GM23248 (cell line): ENCODE measurements around the gene SERBP1. TPM values are rescaled to one million over a fixed set of nuclear protein-coding genes. Genes with fewer than 3 reads are reported as not detected.
"Not testable (repeated sequence)": the region's sequence is repeated elsewhere in the genome, so short reads cannot be mapped to it uniquely, and the experiment has no call there.

Experiments used
- DNase-seq: peaks from one replicate; pipeline ENCODE4 v3.0.0-alpha.2; 2015
- H2AFZ ChIP-seq: fragments of 200-600 bp; sonication (generic); 2 replicates; pipeline ENCODE4 v1.6.1; 2016; ENCODE audit warnings: antibody characterized with exemption
- H3F3A ChIP-seq: fragments of 200-600 bp; sonication (generic); 2 replicates; pipeline ENCODE4 v1.6.1; 2016; ENCODE audit warnings: mild to moderate bottlenecking, antibody characterized with exemption, mixed run types; ENCODE audit not compliant: insufficient read depth
- H3K27ac ChIP-seq: fragments of 200-600 bp; sonication (generic); 2 replicates; pipeline ENCODE4 v1.5.1; 2016; ENCODE audit warnings: mild to moderate bottlenecking
- H3K27me3 ChIP-seq: fragments of 200-600 bp; sonication (generic); replicated peaks from 2 replicates; pipeline ENCODE4 v1.6.1; 2016; ENCODE audit warnings: mild to moderate bottlenecking; ENCODE audit not compliant: insufficient read depth
- H3K36me3 ChIP-seq: fragments of 200-600 bp; sonication (generic); 2 replicates; pipeline ENCODE4 v1.6.1; 2016; ENCODE audit warnings: low read depth, mild to moderate bottlenecking
- H3K4me1 ChIP-seq: fragments of 200-600 bp; sonication (generic); 2 replicates; pipeline ENCODE4 v1.6.1; 2016; ENCODE audit warnings: mild to moderate bottlenecking; ENCODE audit not compliant: insufficient read depth
- H3K4me2 ChIP-seq: fragments of 200-600 bp; sonication (generic); one replicate; pipeline ENCODE4 v1.6.1; 2016; ENCODE audit warnings: mild to moderate bottlenecking; ENCODE audit not compliant: unreplicated experiment
- H3K4me3 ChIP-seq: fragments of 200-600 bp; sonication (generic); 2 replicates; pipeline ENCODE4 v1.5.1; 2016; ENCODE audit warnings: mild to moderate bottlenecking
- H3K79me2 ChIP-seq: fragments of 200-600 bp; sonication (generic); 2 replicates; pipeline ENCODE4 v1.6.1; 2016; ENCODE audit warnings: mild to moderate bottlenecking; ENCODE audit not compliant: insufficient read depth
- H3K9ac ChIP-seq: fragments of 200-600 bp; sonication (generic); 2 replicates; pipeline ENCODE4 v1.6.1; 2016; ENCODE audit warnings: mild to moderate bottlenecking
- H3K9me2 ChIP-seq: fragments of 200-600 bp; sonication (generic); 2 replicates; pipeline ENCODE4 v1.6.1; 2016; ENCODE audit warnings: mixed run types, mild to moderate bottlenecking, moderate library complexity; ENCODE audit not compliant: insufficient read depth
- H3K9me3 ChIP-seq: fragments of 200-600 bp; sonication (generic); one replicate; pipeline ENCODE4 v1.6.1; 2017; ENCODE audit warnings: low read depth
- H4K20me1 ChIP-seq: fragments of 200-600 bp; sonication (generic); 2 replicates; pipeline ENCODE4 v1.6.0; 2016; ENCODE audit not compliant: insufficient read depth
- EZH2 ChIP-seq: fragments of 200-600 bp; sonication (generic); IDR thresholded peaks from 2 replicates; pipeline ENCODE4 v1.6.1; 2018; ENCODE audit warnings: antibody characterized with exemption, mild to moderate bottlenecking; ENCODE audit not compliant: insufficient read depth, poor library complexity, severe bottlenecking
- EZH2phosphoT487 ChIP-seq: fragments of 200-600 bp; sonication (generic); IDR thresholded peaks from 2 replicates; pipeline ENCODE4 v1.6.1; 2018; ENCODE audit warnings: antibody characterized with exemption, moderate library complexity, mild to moderate bottlenecking, low read depth; ENCODE audit not compliant: insufficient read depth
- WGBS, 2 experiments: methylation state at CpG; one replicate each; pipeline ENCODE4 v1.1.6; 2015 to 2017; ENCODE audit warnings: low lambda C conversion rate in 2 of 2, low coverage in 1 of 2; ENCODE audit errors: missing lambda C conversion rate in 2 of 2; 5-methylcytosine and 5-hydroxymethylcytosine counted together
- in situ Hi-C: fragments of 300-500 bp; cut with MboI; formaldehyde crosslinking; loops from 2 replicates; pipeline ENCODE4 v1.15.0; 2020
- polyA plus RNA-seq: library from polyadenylated mRNA; unstranded; fragments of >200 nt; fragmentation: Nextera tagmentation; extraction: Ambion mirVana; gene quantifications from 2 replicates; pipeline ENCODE4 v1.2.1, GENCODE V29; 2016
- total RNA-seq: library from RNA; depleted of rRNA; stranded (reverse); fragments of >200 nt; shearing (Covaris generic); gene quantifications from 2 replicates; pipeline ENCODE4 v1.2.3, GENCODE V29; 2014

SERBP1 gene
- total and polyA plus RNA-seq, 2 experiments from 2014 or later, result 156 to 204 TPM

DNA sequence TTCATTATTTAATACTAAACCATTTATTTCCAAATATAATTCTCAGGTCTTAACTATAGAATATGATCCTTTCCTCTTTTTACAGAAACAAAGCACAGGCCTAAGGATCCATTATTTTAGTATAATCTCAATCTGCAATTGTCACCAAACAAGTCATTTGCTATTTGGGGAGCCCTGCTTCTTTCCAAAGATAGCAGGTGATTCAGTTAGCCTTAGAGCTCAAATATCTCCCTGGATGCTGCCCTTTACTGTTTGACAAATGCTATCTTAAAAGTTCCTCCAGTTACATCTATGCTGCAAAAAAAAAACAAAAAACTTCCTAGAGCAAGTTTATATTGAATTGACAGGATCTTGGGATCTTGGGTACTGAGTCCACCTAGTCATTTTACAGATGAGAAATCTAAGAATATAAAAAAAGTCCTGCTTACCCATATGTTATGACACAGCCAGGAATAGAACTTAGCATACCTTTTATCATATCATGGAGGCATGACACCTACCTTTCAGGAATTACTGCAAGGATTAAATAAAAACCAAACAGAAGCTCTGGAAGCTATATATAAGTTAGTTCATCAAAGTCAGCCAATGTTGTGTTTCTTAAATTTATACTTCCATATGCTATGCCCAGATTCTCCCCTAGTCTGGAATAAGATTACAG lies 9.2 kb downstream of the SERBP1 start:
- Histone ChIP-seq H3K4me3 (no peak overlapping the region), H3K27me3 (no peaks in the 10 kb centered on the region), H3K27ac (no peak overlapping the region), H3K4me1 (no peaks in the 10 kb centered on the region), H3K36me3 (peaks cover 92% of the 10 kb centered on the region), H3K79me2 (peaks cover 100% of the 10 kb centered on the region), H3K9ac (no peak overlapping the region), H2AFZ (no peak overlapping the region), H3K9me3 (no peaks in the 10 kb centered on the region), H3F3A (peaks cover 20% of the 10 kb centered on the region), H3K4me2 (no peak overlapping the region), H3K9me2 (no peaks in the 10 kb centered on the region), H4K20me1 (peaks cover 9% of the 10 kb centered on the region; the same call in 1 of the 2 replicates)
- DNase-seq, result no peak
- in situ Hi-C loops, result no loop called here
- TF ChIP-seq EZH2phosphoT487 (no peak), EZH2 (no peak)

DNA sequence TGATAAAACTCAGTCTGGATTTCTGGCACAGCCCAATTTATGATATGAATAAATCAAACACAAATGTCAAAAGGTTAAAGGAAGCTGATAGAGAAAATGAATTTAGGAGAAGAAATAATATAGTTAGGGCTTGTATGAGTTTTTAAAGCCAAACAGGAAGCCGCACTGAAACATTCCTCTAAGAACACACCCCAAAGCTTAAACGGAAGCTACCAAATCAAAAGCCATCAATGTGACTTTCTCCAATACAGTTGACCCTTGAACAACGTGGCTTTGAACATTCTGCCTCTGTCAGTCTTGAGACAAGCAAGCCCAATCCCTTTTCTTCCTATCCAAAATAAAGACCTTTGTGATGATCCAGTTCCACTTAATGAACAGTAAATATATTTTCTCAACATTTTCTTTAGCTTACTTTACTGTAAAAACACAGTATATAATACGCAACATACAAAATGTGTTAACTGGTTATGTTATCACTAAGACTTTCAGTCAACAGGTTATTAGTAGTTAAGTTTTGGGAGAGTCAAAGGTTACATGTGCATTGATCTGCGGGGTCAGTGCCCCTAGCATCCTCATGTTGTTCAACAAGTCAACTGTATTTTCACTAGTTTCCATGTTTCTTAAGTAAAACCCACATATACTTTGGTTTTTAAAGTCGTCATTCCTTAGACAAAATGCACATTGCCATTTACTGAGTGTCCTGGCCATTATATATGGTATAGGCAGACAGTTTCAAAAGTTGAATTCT lies 11.2 kb downstream of the SERBP1 start:
- TF ChIP-seq EZH2, result no peak
- no peak for TF ChIP-seq EZH2phosphoT487
- H3K27me3 ChIP-seq, result no peaks in the 10 kb centered on the region

DNA sequence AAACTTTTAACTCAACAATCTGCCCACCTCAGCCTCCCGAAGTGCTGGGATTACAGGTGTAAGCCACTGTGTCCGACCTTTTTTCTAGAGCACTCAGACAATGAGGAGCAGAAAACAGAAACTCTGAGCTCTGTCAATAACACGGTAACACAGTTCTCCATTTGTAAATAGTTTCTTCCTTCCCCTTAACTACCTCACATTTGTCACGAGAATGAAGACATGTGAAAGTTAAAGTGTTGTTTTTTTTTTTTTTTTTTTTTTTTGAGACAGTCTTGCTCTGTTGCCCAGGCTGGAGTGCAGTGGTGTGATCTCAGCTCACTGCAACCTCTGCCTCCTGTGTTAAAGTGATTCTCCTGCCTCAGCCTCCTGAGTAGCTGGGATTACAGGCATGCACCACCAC lies 12.5 kb downstream of the SERBP1 start:
- H3K4me1 ChIP-seq, H3K9me3 ChIP-seq, H2AFZ ChIP-seq, H3K4me3 ChIP-seq, H4K20me1 ChIP-seq, H3K9me2 ChIP-seq, H3K27ac ChIP-seq, DNase-seq, in situ Hi-C loops, H3K27me3 ChIP-seq, H3K9ac ChIP-seq, H3K4me2 ChIP-seq: not testable (repeated sequence)
- 85 to 91% methylated on average over 4 of the region's 4 CpGs for WGBS, 2 experiments
- peaks cover 20% of the 10 kb centered on the region for H3F3A ChIP-seq
- peaks cover 99% of the 10 kb centered on the region for H3K79me2 ChIP-seq
- H3K36me3 ChIP-seq, result peaks cover 93% of the 10 kb centered on the region

More for the DNA sequence above, 11.2 kb downstream of the SERBP1 start:
- H3K4me3 ChIP-seq, result no peak overlapping the region
- H3K4me1 ChIP-seq, result no peaks in the 10 kb centered on the region
- peaks cover 92% of the 10 kb centered on the region for H3K36me3 ChIP-seq
- in situ Hi-C loops, result no loop called here
- no peaks in the 10 kb centered on the region for H3K9me2 ChIP-seq
- no peak overlapping the region for H2AFZ ChIP-seq
- peaks cover 100% of the 10 kb centered on the region for H3K79me2 ChIP-seq
- peaks cover 20% of the 10 kb centered on the region for H3F3A ChIP-seq
- H3K27ac ChIP-seq, result no peak overlapping the region
- no peak for DNase-seq
- 82% methylated on average over 6 of the region's 6 CpGs for WGBS, 2 experiments
- no peak overlapping the region for H3K4me2 ChIP-seq
- no peaks in the 10 kb centered on the region for H3K9me3 ChIP-seq
- 0 out of 2 replicates have a peak, but pooled peaks cover 5% of the 10 kb centered on the region for H4K20me1 ChIP-seq
- no peak overlapping the region for H3K9ac ChIP-seq

DNA sequence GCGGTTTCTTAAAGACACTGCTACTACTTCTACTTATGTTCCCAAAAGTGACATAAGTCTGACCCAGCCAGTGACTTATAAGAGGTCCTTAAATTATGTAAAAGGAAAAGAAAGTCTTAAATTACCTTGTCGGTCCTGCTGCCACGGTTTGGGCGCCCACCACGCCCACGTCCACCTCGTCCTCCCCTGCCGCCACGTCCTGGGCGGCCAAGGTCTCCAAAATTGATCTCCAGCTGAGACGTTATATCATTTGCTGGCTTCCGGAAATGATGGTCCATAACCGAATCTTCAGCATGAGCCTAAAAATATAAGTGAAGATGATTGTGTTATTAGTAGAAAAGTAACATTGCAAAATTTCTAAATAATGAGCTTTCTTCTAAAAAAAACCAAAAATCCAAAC lies 15.2 kb downstream of the SERBP1 start:
- no peaks in the 10 kb centered on the region for H3K9me3 ChIP-seq
- WGBS, 2 experiments, result 90 to 95% methylated on average over 13 of the region's 13 CpGs
- H3K27me3 ChIP-seq, result no peaks in the 10 kb centered on the region
- 0 out of 2 replicates have a peak, but pooled peaks cover 5% of the 10 kb centered on the region for H4K20me1 ChIP-seq
- no peak overlapping the region for H3K27ac ChIP-seq
- no peaks in the 10 kb centered on the region for H3K9me2 ChIP-seq
- in situ Hi-C loops, result no loop called here
- no peak for DNase-seq
- H3K4me3 ChIP-seq, result no peak overlapping the region
- peaks cover 93% of the 10 kb centered on the region for H3K36me3 ChIP-seq
- H2AFZ ChIP-seq, result no peak overlapping the region
- H3K9ac ChIP-seq, result no peak overlapping the region
- H3K79me2 ChIP-seq, result peaks cover 95% of the 10 kb centered on the region
- H3F3A ChIP-seq, result peaks cover 17% of the 10 kb centered on the region; the same call in 1 of the 2 replicates
- no peaks in the 10 kb centered on the region for H3K4me1 ChIP-seq
- no peak for TF ChIP-seq EZH2phosphoT487
- TF ChIP-seq EZH2, result no peak
- no peak overlapping the region for H3K4me2 ChIP-seq
